Body of pancreas (tissue), 4 donors: ENCODE results near the gene ASTN2. TPM values are rescaled to one million over a fixed set of nuclear protein-coding genes. Genes with fewer than 3 reads are reported as not detected.

Experiments used
- ATAC-seq: fragments of 150-250 bp; one replicate; pipeline ENCODE4 v1.9.1; 2016
- DNase-seq, 4 donors: peaks; one replicate each; pipeline ENCODE4 v3.0.0-alpha.2; 2019
- H3K27ac ChIP-seq, 4 donors: fragments of 200-600 bp; sonication (generic); 1 replicate in 3 of 4; 2 replicates in 1 of 4; pipeline versions ENCODE4 v1.5.1 to v1.6.1; 2016 to 2019; ENCODE audit warnings: mild to moderate bottlenecking in 1 of 4, mixed read lengths in 1 of 4, moderate library complexity in 1 of 4
- H3K27me3 ChIP-seq, 2 donors: fragments of 200-600 bp; sonication (generic); one replicate each; pipeline ENCODE4 v1.6.0; 2016; ENCODE audit warnings: mild to moderate bottlenecking in 1 of 2
- H3K36me3 ChIP-seq, 2 donors: fragments of 200-600 bp; sonication (generic); replicated peaks in 1 of 2; 2 replicates each; pipeline ENCODE4 v1.5.1; 2016; ENCODE audit warnings: low read depth in 2 of 2; ENCODE audit not compliant: insufficient read depth in 1 of 2
- H3K4me1 ChIP-seq: fragments of 200-600 bp; sonication (generic); one replicate; pipeline ENCODE4 v1.6.0; 2016
- H3K4me3 ChIP-seq, 2 donors: fragments of 200-600 bp; sonication (generic); 1 replicate in 1 of 2; 2 replicates in 1 of 2; pipeline ENCODE4 v1.5.1; 2016 to 2019
- H3K9me3 ChIP-seq, 3 donors: fragments of 200-600 bp; sonication (generic); 1 replicate in 2 of 3; 2 replicates in 1 of 3; pipeline ENCODE4 v1.5.1; 2016
- CTCF ChIP-seq, 7 experiments: fragments of 450-650 bp in 4 of 7; fragments of 200-600 bp in 3 of 7; sonication (generic) in 3 of 7; IDR thresholded peaks; one replicate each; pipeline ENCODE4 v1.5.1; 2016 to 2019; ENCODE audit warnings: antibody characterized with exemption in 7 of 7
- POLR2A ChIP-seq, 3 donors: fragments of 450-650 bp; IDR thresholded peaks; one replicate each; pipeline ENCODE4 v1.6.1; 2016; ENCODE audit warnings: antibody characterized with exemption in 3 of 3, mild to moderate bottlenecking in 2 of 3
- WGBS, 2 donors: methylation state at CpG; one replicate each; pipeline ENCODE4 v1.1.5; 2017; 5-methylcytosine and 5-hydroxymethylcytosine counted together
- intact Hi-C: fragments of 100-400 bp; cut with DNase I; formaldehyde crosslinking; loops from one replicate; pipeline ENCODE4 v1.15.1; 2023
- total RNA-seq, 2 donors: library from RNA; depleted of rRNA; stranded (reverse); fragments of >200 nt; gene quantifications; one replicate each; pipeline ENCODE4 v1.1.0, GENCODE V29; 2016

ASTN2 gene
- total RNA-seq, 2 donors from 2014 or later, result 8.2 to 9.6 TPM

GRCh38 chr9:116565986-116566385 lies 848.9 kb downstream of the ASTN2 start:
- H3K36me3 ChIP-seq, result no peaks in the 10 kb centered on the region
- no peaks in the 10 kb centered on the region for H3K27me3 ChIP-seq
- intact Hi-C loops, result loop anchor here (10.0 kb wide), 1 partner anchor 71 kb away; no protein-coding TSS in a partner anchor
- peaks cover 36% of the 10 kb centered on the region for H3K4me1 ChIP-seq
- H3K4me3 ChIP-seq, result no peak overlapping the region
- ATAC-seq, result no peak
- TF ChIP-seq POLR2A (IDR thresholded peaks at IDR 0.05) (no peak), CTCF (IDR thresholded peaks at IDR 0.05) (no peak)
- no peak for DNase-seq
- H3K9me3 ChIP-seq, result no peaks in the 10 kb centered on the region
- no peak overlapping the region for H3K27ac ChIP-seq

GRCh38 chr9:116564266-116564793 lies 850.5 kb downstream of the ASTN2 start:
- H3K27ac ChIP-seq, result no peak overlapping the region
- H3K27me3 ChIP-seq, result no peaks in the 10 kb centered on the region
- H3K9me3 ChIP-seq, result no peaks in the 10 kb centered on the region
- TF ChIP-seq CTCF (IDR thresholded peaks at IDR 0.05) (no peak), POLR2A (IDR thresholded peaks at IDR 0.05) (no peak)
- WGBS, 2 donors, result 59 to 67% methylated on average over 3 of the region's 3 CpGs
- H3K4me1 ChIP-seq, result peaks cover 23% of the 10 kb centered on the region
- no peak for ATAC-seq
- DNase-seq, result no peak
- H3K36me3 ChIP-seq, result no peaks in the 10 kb centered on the region
- intact Hi-C loops, result loop anchor here (10.0 kb wide), 1 partner anchor 70 kb away; no protein-coding TSS in a partner anchor
- no peak overlapping the region for H3K4me3 ChIP-seq

- TF ChIP-seq CTCF (IDR thresholded peaks at IDR 0.05) (no peak), POLR2A (IDR thresholded peaks at IDR 0.05) (no peak)
- Histone ChIP-seq H3K4me1 (no peaks in the 10 kb centered on the region), H3K27me3 (no peaks in the 10 kb centered on the region), H3K9me3 (no peaks in the 10 kb centered on the region), H3K4me3 (no peak overlapping the region), H3K27ac (no peak overlapping the region), H3K36me3 (no peaks in the 10 kb centered on the region)
- intact Hi-C loops, result no loop called here
- DNase-seq, result no peak
- WGBS, 2 donors, result 86 to 90% methylated on average over 5 of the region's 5 CpGs
- no peak for ATAC-seq
These were observed 855.9 kb downstream of the ASTN2 start for GRCh38 chr9:116558818-116559540.

- Histone ChIP-seq H3K36me3 (no peaks in the 10 kb centered on the region), H3K9me3 (no peaks in the 10 kb centered on the region), H3K27me3 (no peaks in the 10 kb centered on the region), H3K4me3 (no peak overlapping the region), H3K4me1 (no peaks in the 10 kb centered on the region), H3K27ac (no peak overlapping the region)
- intact Hi-C loops, result no loop called here
- no peak for TF ChIP-seq POLR2A (IDR thresholded peaks at IDR 0.05)
- TF ChIP-seq CTCF (IDR thresholded peaks at IDR 0.05), result no peak
- DNase-seq (no peak), ATAC-seq (no peak)
These were observed 856.8 kb downstream of the ASTN2 start for GRCh38 chr9:116558035-116558434.
